Tibial artery (tissue), 4 donors: ENCODE measurements around the gene GNB1L.

Experiments used
- DNase-seq, 2 donors: peaks; one replicate each; pipeline ENCODE4 v3.0.0-alpha.2; 2019
- H3K27ac ChIP-seq, 2 donors: fragments of 200-600 bp; sonication (generic) in 1 of 2; 1 replicate in 1 of 2; 2 replicates in 1 of 2; pipeline ENCODE4 v1.5.1; 2018 to 2019; ENCODE audit warnings: mild to moderate bottlenecking in 1 of 2
- H3K27me3 ChIP-seq, 2 donors: fragments of 200-600 bp; sonication (generic) in 1 of 2; one replicate each; pipeline versions ENCODE4 v1.5.1 to v1.6.0; 2016 to 2019
- H3K36me3 ChIP-seq, 3 donors: fragments of 200-600 bp; sonication (generic) in 2 of 3; one replicate each; pipeline ENCODE4 v1.5.1; 2016 to 2019; ENCODE audit warnings: mild to moderate bottlenecking in 2 of 3
- H3K4me1 ChIP-seq, 4 donors: fragments of 200-600 bp; sonication (generic) in 2 of 4; 1 replicate in 3 of 4; 2 replicates in 1 of 4; pipeline ENCODE4 v1.5.1; 2016 to 2019
- H3K4me3 ChIP-seq, 2 donors: fragments of 200-600 bp; sonication (generic) in 1 of 2; 1 replicate in 1 of 2; 2 replicates in 1 of 2; pipeline ENCODE4 v1.5.1; 2018 to 2019; ENCODE audit warnings: mild to moderate bottlenecking in 2 of 2
- H3K9me3 ChIP-seq, 3 donors: fragments of 200-600 bp; sonication (generic) in 1 of 3; one replicate each; pipeline ENCODE4 v1.5.1; 2016 to 2019
- CTCF ChIP-seq, 2 experiments: fragments of 200-600 bp in 1 of 2; fragments of 450-650 bp in 1 of 2; IDR thresholded peaks; one replicate each; pipeline ENCODE4 v1.5.1; 2017 to 2019; ENCODE audit warnings: antibody characterized with exemption in 2 of 2, mild to moderate bottlenecking in 1 of 2, moderate library complexity in 1 of 2
- intact Hi-C: fragments of 100-400 bp; cut with DNase I; formaldehyde crosslinking; loops from one replicate; pipeline ENCODE4 v1.15.0; 2023; ENCODE audit warnings: low total_unique reads

The GNB1L gene

GRCh38 chr22:19744350-19745006, 110.2 kb downstream of the GNB1L start:
- peaks cover 0 to 12% of the 10 kb centered on the region in 2 donors for H3K27me3 ChIP-seq
- no peak for TF ChIP-seq CTCF (IDR thresholded peaks at IDR 0.05)
- no peak overlapping the region for H3K27ac ChIP-seq
- intact Hi-C loops: no loop called here
- H3K9me3 ChIP-seq: no peaks in the 10 kb centered on the region
- DNase-seq: no peak
- H3K4me3 ChIP-seq: no peak overlapping the region
- no peaks in the 10 kb centered on the region for H3K36me3 ChIP-seq
- H3K4me1 ChIP-seq: no peaks in the 10 kb centered on the region

GRCh38 chr22:19743651-19744050, 111.0 kb downstream of the GNB1L start:
- no peak overlapping the region for H3K4me3 ChIP-seq
- H3K27ac ChIP-seq: no peak overlapping the region
- no peak for DNase-seq
- H3K9me3 ChIP-seq: no peaks in the 10 kb centered on the region
- H3K36me3 ChIP-seq: no peaks in the 10 kb centered on the region
- H3K4me1 ChIP-seq: no peaks in the 10 kb centered on the region
- no peak for TF ChIP-seq CTCF (IDR thresholded peaks at IDR 0.05)
- intact Hi-C loops: no loop called here
- H3K27me3 ChIP-seq: peaks cover 0 to 17% of the 10 kb centered on the region in 2 donors

- no peaks in the 10 kb centered on the region for H3K36me3 ChIP-seq
- H3K4me3 ChIP-seq: no peak overlapping the region
- H3K27me3 ChIP-seq: peaks cover 0 to 23% of the 10 kb centered on the region in 2 donors
- intact Hi-C loops: no loop called here
- TF ChIP-seq CTCF (IDR thresholded peaks at IDR 0.05): no peak
- H3K9me3 ChIP-seq: no peaks in the 10 kb centered on the region
- no peak overlapping the region for H3K27ac ChIP-seq
- no peaks in the 10 kb centered on the region for H3K4me1 ChIP-seq
- no peak for DNase-seq
These were observed 111.6 kb downstream of the GNB1L start for GRCh38 chr22:19743081-19743480.

- no peak for TF ChIP-seq CTCF (IDR thresholded peaks at IDR 0.05)
- DNase-seq: no peak
- no peak overlapping the region for H3K4me3 ChIP-seq
- no peaks in the 10 kb centered on the region for H3K9me3 ChIP-seq
- H3K27ac ChIP-seq: no peak overlapping the region
- H3K36me3 ChIP-seq: no peaks in the 10 kb centered on the region
- peaks cover 0 to 26% of the 10 kb centered on the region in 2 donors for H3K27me3 ChIP-seq
- intact Hi-C loops: no loop called here
- no peaks in the 10 kb centered on the region for H3K4me1 ChIP-seq
These were observed 112.3 kb downstream of the GNB1L start for GRCh38 chr22:19742160-19743066.

- intact Hi-C loops: no loop called here
- no peak for TF ChIP-seq CTCF (IDR thresholded peaks at IDR 0.05)
- H3K9me3 ChIP-seq: no peaks in the 10 kb centered on the region
- peaks cover 0 to 34% of the 10 kb centered on the region in 2 donors for H3K27me3 ChIP-seq
- no peak overlapping the region for H3K4me3 ChIP-seq
- no peaks in the 10 kb centered on the region for H3K4me1 ChIP-seq
- H3K36me3 ChIP-seq: no peaks in the 10 kb centered on the region
- no peak overlapping the region for H3K27ac ChIP-seq
- DNase-seq: no peak
These were observed 113.6 kb downstream of the GNB1L start for GRCh38 chr22:19741053-19741452.
